ENCODE data around the gene GALNS. TPM values are rescaled to one million over a fixed set of nuclear protein-coding genes. Genes with fewer than 3 reads are reported as not detected.

Gene GALNS
- total and polyA plus RNA-seq, 7 donors, result 4.8 to 15.4 (median 10.4) TPM

DNA sequence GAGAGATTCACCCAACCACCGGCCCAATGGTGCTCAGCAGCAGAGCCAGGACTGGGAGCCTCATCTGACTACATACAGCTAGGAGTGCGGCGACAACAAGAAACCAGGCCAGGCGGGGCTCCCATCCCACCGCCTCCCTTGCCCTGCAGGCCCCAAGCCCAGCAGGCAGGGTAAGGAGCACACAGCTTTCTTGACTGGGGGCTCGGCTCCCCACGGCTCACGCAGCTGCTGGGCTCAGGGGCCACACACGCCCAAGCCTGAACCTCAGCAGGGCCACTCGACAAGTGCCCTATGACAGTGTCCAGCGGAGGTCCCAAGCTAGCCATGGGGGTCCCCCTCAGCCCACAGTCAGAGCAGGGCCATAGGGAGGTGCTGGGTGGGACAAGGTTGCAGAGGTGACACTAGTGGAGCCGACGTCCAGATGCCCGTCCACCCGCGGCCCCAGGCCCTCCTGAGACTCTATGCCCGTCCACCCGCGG lies 85.4 kb downstream of the GALNS start:
- ATAC-seq, result no peak
- TF ChIP-seq, protein P1, sequence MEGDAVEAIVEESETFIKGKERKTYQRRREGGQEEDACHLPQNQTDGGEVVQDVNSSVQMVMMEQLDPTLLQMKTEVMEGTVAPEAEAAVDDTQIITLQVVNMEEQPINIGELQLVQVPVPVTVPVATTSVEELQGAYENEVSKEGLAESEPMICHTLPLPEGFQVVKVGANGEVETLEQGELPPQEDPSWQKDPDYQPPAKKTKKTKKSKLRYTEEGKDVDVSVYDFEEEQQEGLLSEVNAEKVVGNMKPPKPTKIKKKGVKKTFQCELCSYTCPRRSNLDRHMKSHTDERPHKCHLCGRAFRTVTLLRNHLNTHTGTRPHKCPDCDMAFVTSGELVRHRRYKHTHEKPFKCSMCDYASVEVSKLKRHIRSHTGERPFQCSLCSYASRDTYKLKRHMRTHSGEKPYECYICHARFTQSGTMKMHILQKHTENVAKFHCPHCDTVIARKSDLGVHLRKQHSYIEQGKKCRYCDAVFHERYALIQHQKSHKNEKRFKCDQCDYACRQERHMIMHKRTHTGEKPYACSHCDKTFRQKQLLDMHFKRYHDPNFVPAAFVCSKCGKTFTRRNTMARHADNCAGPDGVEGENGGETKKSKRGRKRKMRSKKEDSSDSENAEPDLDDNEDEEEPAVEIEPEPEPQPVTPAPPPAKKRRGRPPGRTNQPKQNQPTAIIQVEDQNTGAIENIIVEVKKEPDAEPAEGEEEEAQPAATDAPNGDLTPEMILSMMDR (IDR thresholded peaks at IDR 0.05), result no peak
- H3K4me1 ChIP-seq, result peaks cover 10% of the 10 kb centered on the region
- H3K27me3 ChIP-seq (ENCODE audit: insufficient read depth in 3 of 3, low read length in 2 of 3), result peaks cover 0 to 30% (median 6%) of the 10 kb centered on the region in 3 donors
- no peaks in the 10 kb centered on the region for H3K36me3 ChIP-seq (ENCODE audit: insufficient read depth in 1 of 2, low read depth in 1 of 2)
- intact Hi-C loops (cut with DNase I), result no loop called here
- H3K4me3 ChIP-seq, result no peak overlapping the region
- no peak overlapping the region for H3K27ac ChIP-seq
- 76 to 78% (median 78%) methylated on average over 17 to 19 of the region's 19 CpGs for WGBS, 3 donors
- peak in 1 of 2 donors; percentile 45 for DNase-seq
- no peaks in the 10 kb centered on the region for H3K9me3 ChIP-seq

DNA sequence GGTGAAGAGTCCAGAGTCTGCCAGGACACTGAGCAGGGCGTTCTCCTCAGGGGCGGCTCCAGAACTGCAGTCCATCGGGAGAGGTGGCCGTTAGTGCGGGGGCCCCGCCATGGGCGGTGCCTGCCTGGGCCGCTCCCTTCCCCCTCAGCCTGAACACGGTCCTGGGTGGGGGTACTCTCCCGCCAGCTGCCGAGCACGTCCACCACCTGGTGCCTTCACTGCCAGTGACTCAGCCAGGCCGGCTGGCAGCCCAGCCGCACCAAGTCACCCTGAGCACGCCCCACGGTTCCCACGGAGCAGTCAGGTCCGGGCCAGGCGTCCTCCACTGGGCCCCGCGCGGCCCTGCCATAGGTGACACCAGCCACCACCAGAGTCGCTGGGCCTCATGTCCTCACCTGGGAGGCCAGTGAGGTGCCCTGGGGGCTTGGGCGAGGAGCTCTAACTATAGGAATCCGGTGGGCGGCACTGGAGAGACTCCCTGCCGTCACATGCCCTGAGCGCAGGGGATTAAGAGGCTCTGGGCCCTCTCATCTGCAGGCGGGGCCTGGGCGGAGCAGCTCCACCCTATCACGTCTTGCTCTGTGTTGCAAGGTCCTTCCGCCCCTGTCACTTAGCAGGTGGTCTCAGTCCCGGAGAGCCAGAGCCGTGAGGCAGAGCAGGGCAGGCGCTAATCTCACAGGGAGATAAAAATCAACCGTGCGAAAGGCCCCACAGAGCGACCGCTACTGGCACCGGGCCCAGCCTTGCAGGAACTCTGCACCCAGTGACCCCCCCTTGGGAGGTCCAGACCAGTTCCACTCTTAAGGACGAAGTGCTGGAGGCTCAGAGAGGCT lies 86.1 kb downstream of the GALNS start:
- TF ChIP-seq, protein P1 (IDR thresholded peaks at IDR 0.05), result no peak
- Histone ChIP-seq H3K4me3 (peak overlapping the region; percentile 36), H3K36me3 (ENCODE audit: insufficient read depth in 1 of 2, low read depth in 1 of 2) (no peaks in the 10 kb centered on the region), H3K4me1 (peaks cover 10% of the 10 kb centered on the region), H3K27me3 (ENCODE audit: insufficient read depth in 3 of 3, low read length in 2 of 3) (peaks cover 0 to 30% (median 6%) of the 10 kb centered on the region in 3 donors), H3K27ac (peak overlapping the region; percentile 30), H3K9me3 (no peaks in the 10 kb centered on the region)
- WGBS, 3 donors, result 25 to 46% (median 26%) methylated on average over 38 to 41 of the region's 41 CpGs
- intact Hi-C loops (cut with DNase I), result no loop called here
- DNase-seq (peak; percentile 68 to 81), ATAC-seq (peak; percentile 41 to 53 (median 48))

DNA sequence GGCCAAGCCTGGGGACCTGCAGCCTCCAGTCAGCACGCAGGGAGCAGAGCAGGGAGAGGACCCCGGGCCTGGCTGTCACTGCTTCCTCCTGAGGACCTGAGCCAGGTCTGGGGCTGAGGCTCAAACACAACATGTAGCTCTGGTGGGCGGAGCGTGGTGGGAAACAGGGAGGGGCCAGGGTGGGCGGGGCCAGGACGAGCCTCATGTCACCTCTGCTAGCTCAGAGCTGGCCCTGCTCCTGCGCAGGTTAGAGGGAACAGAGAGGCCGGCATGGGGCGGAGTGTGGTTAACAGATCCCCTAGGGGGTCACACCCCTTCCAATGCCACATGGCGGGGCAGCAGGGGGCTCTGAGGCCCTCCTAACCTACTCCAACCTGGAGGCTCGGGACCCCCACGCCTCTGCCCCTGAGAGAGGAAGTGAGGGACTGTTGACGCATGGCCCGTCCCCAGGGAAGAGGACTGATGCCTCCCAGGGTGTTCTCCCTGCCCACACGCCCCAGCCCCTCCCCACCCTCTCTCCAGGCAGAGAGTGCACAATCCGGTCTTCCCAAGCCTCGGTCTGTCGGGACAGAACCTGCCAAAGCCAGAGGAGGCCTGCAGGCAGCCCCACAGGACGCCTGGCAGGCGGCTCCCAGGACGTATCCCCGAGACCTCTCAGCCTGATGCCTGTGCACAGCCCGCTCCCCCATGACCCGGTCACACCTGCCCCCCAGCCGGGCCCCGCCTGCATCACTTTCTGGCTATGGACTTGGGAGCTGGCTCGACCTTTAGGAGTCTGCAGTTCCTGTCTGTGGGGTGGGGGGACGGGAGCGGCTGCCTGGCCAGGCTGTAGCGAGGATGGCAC lies 86.9 kb downstream of the GALNS start:
- H3K36me3 ChIP-seq (ENCODE audit: insufficient read depth in 1 of 2, low read depth in 1 of 2), result no peaks in the 10 kb centered on the region
- no peaks in the 10 kb centered on the region for H3K9me3 ChIP-seq
- H3K4me1 ChIP-seq, result peaks cover 10% of the 10 kb centered on the region
- H3K4me3 ChIP-seq, result peak overlapping the region; percentile 36
- intact Hi-C loops (cut with DNase I), result no loop called here
- no peak overlapping the region for H3K27ac ChIP-seq
- DNase-seq (no peak), ATAC-seq (no peak)
- H3K27me3 ChIP-seq (ENCODE audit: insufficient read depth in 3 of 3, low read length in 2 of 3), result peaks cover 0 to 30% (median 6%) of the 10 kb centered on the region in 3 donors
- TF ChIP-seq, protein P1 (IDR thresholded peaks at IDR 0.05), result no peak
- WGBS, 3 donors, result 45 to 73% (median 48%) methylated on average over 27 to 30 of the region's 30 CpGs

DNA sequence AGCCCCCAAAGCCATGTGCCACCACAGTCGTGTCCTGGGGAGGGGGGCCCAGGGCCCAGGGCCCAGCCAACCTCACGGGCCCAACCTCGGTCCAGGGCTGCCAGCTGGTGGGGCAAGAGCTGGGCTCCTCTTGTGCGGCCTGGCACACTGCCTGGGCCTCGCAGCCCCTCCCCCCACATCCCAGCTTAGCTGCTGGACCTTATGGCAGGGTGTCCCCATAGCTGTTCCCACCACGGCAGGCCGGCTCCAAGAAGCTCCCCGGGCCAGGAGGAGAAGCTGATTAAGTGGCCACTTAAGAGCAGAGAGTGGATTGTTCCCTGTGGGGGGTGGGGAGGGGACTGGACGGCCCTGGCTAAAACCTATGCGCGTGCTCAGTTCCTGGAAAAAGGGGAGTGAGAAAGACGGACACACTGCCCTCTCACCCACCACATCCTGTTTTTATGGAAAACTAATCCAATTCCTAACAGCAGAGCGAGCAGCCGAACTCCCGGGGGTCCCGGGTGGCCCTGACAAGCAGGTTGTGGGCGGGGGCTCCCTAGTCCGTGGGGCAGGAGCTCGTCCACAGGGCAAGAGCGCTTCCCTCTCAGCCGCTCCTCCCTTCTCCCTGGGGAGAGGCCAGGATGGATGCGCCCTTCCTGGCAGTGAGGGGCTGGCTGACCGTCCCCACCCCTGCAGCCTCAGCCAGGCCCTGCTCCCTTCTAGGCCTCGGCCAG lies 88.5 kb downstream of the GALNS start:
- TF ChIP-seq, protein P1 (IDR thresholded peaks at IDR 0.05), result no peak
- ATAC-seq (peak in 2 of 4 donors; percentile 26 to 50), DNase-seq (peak in 1 of 2 donors; percentile 70)
- Histone ChIP-seq H3K4me3 (no peak overlapping the region), H3K27me3 (ENCODE audit: insufficient read depth in 3 of 3, low read length in 2 of 3) (peaks cover 0 to 28% (median 4%) of the 10 kb centered on the region in 3 donors), H3K36me3 (ENCODE audit: insufficient read depth in 1 of 2, low read depth in 1 of 2) (no peaks in the 10 kb centered on the region), H3K4me1 (peaks cover 10% of the 10 kb centered on the region), H3K9me3 (no peaks in the 10 kb centered on the region), H3K27ac (no peak overlapping the region)
- intact Hi-C loops (cut with DNase I), result no loop called here
- WGBS, 3 donors, result 32 to 33% (median 33%) methylated on average over 19 to 24 of the region's 24 CpGs
